ENCODE data around the gene TMEM270. TPM values are rescaled to one million over a fixed set of nuclear protein-coding genes. Genes with fewer than 3 reads are reported as not detected.

The TMEM270 gene
- total RNA-seq, 4 donors from 2014 or later, result not detected

GRCh38 chr7:73822319-73823173, 38.4 kb upstream of the TMEM270 start:
- TF ChIP-seq, protein P1, sequence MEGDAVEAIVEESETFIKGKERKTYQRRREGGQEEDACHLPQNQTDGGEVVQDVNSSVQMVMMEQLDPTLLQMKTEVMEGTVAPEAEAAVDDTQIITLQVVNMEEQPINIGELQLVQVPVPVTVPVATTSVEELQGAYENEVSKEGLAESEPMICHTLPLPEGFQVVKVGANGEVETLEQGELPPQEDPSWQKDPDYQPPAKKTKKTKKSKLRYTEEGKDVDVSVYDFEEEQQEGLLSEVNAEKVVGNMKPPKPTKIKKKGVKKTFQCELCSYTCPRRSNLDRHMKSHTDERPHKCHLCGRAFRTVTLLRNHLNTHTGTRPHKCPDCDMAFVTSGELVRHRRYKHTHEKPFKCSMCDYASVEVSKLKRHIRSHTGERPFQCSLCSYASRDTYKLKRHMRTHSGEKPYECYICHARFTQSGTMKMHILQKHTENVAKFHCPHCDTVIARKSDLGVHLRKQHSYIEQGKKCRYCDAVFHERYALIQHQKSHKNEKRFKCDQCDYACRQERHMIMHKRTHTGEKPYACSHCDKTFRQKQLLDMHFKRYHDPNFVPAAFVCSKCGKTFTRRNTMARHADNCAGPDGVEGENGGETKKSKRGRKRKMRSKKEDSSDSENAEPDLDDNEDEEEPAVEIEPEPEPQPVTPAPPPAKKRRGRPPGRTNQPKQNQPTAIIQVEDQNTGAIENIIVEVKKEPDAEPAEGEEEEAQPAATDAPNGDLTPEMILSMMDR (IDR thresholded peaks at IDR 0.05), result no peak
- ATAC-seq (ENCODE audit: low FRiP score) (peak; percentile 81), DNase-seq (ENCODE audit: low spot score) (peak; percentile 27)

GRCh38 chr7:73823257-73823656, 37.7 kb upstream of the TMEM270 start:
- DNase-seq (ENCODE audit: low spot score) (no peak), ATAC-seq (ENCODE audit: low FRiP score) (no peak)
- TF ChIP-seq, protein P1 (IDR thresholded peaks at IDR 0.05), result no peak

DNA sequence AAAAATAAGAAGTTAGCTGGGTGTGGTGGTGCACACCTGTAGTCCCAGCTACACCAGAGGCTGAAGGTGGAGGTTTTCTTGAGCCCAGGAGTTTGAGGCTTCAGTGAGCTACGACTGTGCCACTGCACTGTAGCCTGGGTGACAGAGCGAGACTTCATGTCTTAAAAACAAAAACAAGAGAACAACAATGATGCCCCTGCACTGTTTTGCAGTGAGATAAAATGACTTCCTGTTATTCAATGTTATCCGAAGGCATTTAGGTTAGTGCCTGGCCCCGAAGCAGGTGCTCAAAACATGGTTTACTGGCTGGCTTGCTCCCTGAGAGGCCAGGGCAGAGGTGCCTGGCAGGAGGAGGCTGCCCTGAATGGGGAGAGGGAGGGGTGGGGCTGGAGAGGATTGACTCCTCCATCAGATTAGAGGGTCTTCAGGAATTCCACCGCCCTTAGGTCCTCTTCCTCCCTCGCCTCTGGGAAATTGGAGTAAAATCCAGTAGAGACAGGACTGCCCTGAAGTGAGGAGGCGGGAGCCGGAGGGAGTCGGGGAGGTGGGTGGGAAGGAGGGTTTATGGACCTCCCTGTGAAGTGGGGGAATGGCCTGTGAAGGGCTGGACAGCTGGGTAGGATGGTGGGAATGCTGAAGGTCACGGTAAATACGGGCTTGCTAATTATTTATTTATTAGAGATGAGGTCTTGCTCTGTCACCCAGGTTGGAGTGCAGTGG, 36.9 kb upstream of the TMEM270 start:
- TF ChIP-seq, protein P1 (IDR thresholded peaks at IDR 0.05), result no peak
- DNase-seq (ENCODE audit: low spot score) (no peak), ATAC-seq (ENCODE audit: low FRiP score) (no peak)

DNA sequence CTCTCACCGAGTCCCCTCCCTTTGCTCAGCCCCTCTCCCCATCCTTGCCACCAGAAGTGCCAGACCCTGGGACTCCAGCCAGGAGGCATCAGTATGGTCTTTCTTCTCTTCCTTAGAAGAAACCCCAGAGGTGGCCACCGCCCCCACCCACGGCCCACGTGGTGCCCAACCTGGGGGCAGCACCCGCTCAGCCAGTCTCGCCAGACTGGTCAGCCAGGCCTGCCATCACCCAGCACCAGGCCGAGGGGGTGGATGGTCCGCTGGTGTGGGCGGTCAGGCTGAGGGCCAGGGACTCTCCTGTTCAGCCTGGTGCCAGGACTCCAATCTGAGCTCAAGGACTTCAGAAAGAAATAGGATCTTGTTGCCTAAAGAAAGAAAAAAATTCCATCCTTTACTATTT, 36.0 kb upstream of the TMEM270 start:
- TF ChIP-seq, protein P1 (IDR thresholded peaks at IDR 0.05), result no peak
- no peak for DNase-seq (ENCODE audit: low spot score)
- no peak for ATAC-seq (ENCODE audit: low FRiP score)

DNA sequence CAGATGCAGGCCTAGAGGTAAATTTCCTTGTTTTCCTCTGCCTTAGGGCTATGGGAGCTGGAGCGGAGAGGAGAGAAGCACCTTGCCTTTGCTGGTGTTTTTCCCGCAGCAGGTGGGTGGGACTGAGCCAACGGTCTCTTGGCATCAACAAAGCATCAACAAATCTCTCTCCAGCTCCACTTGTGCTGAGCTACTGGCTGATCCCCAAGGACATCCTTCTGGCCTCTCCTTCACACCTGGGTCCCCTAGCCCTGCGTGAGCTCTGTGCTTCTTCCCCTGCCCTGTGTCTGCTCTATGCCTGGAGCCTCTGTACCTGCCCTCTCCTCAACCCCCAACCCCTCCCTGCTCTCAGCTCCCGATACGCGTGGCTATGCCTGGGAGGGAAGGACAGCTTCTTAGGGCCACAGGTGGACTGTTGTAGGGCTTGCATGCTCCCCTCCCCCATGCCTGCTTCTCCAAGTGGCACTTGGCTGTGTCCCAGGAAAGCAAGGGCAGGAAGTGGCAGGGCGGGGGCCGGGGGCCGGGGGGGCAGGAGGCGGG, 33.3 kb upstream of the TMEM270 start:
- ATAC-seq (ENCODE audit: low FRiP score), result no peak
- DNase-seq (ENCODE audit: low spot score), result no peak
- TF ChIP-seq, protein P1 (IDR thresholded peaks at IDR 0.05), result no peak

DNA sequence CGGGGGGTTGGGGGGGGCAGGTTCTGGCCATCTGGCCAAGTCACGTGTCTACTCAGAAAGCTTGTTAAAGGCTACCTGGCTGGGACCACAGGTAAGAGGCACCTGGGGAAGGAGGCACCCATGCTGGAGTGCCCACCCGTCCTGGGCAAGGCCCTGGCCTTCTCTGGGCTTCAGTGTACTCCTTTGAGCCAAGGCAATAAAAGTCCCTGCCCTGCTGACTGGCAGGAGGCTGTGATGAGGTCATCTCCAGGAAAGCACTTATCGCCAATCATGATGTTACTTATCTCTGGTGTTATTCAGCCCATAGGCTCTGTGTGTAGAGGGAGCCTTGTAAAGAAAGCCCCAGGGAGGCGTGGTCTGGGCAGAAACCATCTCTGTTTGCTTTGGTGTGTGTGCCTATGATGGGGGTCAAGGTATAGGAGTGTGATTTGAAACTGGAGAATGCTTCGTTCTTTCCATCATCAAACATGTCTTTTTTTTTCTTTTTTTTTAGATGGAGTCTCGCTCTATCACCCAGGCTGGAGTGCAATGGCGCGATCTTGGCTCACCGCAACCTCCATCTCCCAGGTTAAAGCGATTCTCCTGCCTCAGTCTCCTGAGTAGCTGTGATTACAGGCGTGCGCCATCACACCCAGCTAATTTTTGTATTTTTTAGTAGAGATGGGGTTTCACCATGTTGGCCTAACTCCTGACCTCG, 32.7 kb upstream of the TMEM270 start:
- TF ChIP-seq, protein P1 (IDR thresholded peaks at IDR 0.05), result no peak
- ATAC-seq (ENCODE audit: low FRiP score), result peak; percentile 69
- DNase-seq (ENCODE audit: low spot score), result no peak

All from omental fat pad (tissue), 4 donors.